Heart left ventricle (tissue), 16 donors: ENCODE measurements around the gene TAPT1. TPM values are rescaled to one million over a fixed set of nuclear protein-coding genes. Genes with fewer than 3 reads are reported as not detected.

Experiments
- ATAC-seq, 4 donors: fragments of 200-7000 bp; cut with Tn5 transposase; one replicate each; pipeline ENCODE4 v1.9.1; 2020 to 2022; ENCODE audit warnings: moderate library complexity in 4 of 4, mild to moderate bottlenecking in 3 of 4, moderate number of reproducible peaks in 1 of 4
- DNase-seq, 5 donors: peaks; one replicate each; pipeline ENCODE4 v3.0.0-alpha.2; 2020
- H3K27ac ChIP-seq, 12 donors: fragments of 200-600 bp; sonication (generic) in 4 of 12; one replicate each; pipeline versions ENCODE4 v1.5.0 to v1.8.0; 2016 to 2022; ENCODE audit warnings: mild to moderate bottlenecking in 2 of 12
- H3K27me3 ChIP-seq, 9 donors: fragments of 200-600 bp; sonication (generic) in 2 of 9; one replicate each; pipeline versions ENCODE4 v1.5.1 to v1.8.0; 2016 to 2022; ENCODE audit warnings: mild to moderate bottlenecking in 3 of 9
- H3K36me3 ChIP-seq, 9 donors: fragments of 200-600 bp; sonication (generic) in 2 of 9; one replicate each; pipeline versions ENCODE4 v1.5.0 to v1.8.0; 2018 to 2022; ENCODE audit warnings: mild to moderate bottlenecking in 2 of 9
- H3K4me1 ChIP-seq, 12 donors: fragments of 200-600 bp; sonication (generic) in 4 of 12; one replicate each; pipeline versions ENCODE4 v1.5.0 to v1.8.0; 2016 to 2022; ENCODE audit warnings: mild to moderate bottlenecking in 3 of 12
- H3K4me3 ChIP-seq, 12 donors: fragments of 200-600 bp; sonication (generic) in 4 of 12; one replicate each; pipeline versions ENCODE4 v1.5.0 to v1.8.0; 2017 to 2022; ENCODE audit warnings: mild to moderate bottlenecking in 9 of 12, moderate library complexity in 4 of 12
- H3K9me3 ChIP-seq, 12 donors: fragments of 200-600 bp; sonication (generic) in 4 of 12; one replicate each; pipeline versions ENCODE4 v1.5.0 to v1.8.0; 2016 to 2022; ENCODE audit warnings: mild to moderate bottlenecking in 1 of 12
- POLR2A ChIP-seq, 2 donors: fragments of 450-650 bp; IDR thresholded peaks; one replicate each; pipeline ENCODE4 v1.6.1; 2017; ENCODE audit warnings: antibody characterized with exemption in 2 of 2, mild to moderate bottlenecking in 2 of 2, moderate library complexity in 2 of 2
- WGBS, 4 donors: extraction: QIAGEN DNeasy Blood & Tissue Kit in 2 of 4; methylation state at CpG; one replicate each; pipeline versions ENCODE4 v1.1.5 to v1.1.7; 2013 to 2018; 5-methylcytosine and 5-hydroxymethylcytosine counted together
- intact Hi-C, 10 donors: fragments of 100-400 bp; cut with DNase I; formaldehyde crosslinking; loops; one replicate each; pipeline versions ENCODE4 v1.11.1 to v1.14.2; 2022
- polyA plus RNA-seq, 2 donors: library from polyadenylated mRNA; stranded (reverse); fragments of 200-250 nt; gene quantifications; one replicate each; pipeline ENCODE4 v1.2.3, GENCODE V29; 2013
- total RNA-seq, 9 donors: library from RNA; depleted of rRNA in 2 of 9; stranded (reverse); fragments of >200 nt in 2 of 9; fragmentation: NEBNext Ultra II Directional in 3 of 9; extraction: Animal tissue kit (Norgen Biotek cat#: 25700) in 3 of 9; gene quantifications; one replicate each; pipeline versions ENCODE4 v1.1.0 to v1.2.4, GENCODE V29; 2016 to 2023
- TF ChIP-seq, protein P1 (sequence below), 12 donors: fragments of 200-600 bp; sonication (generic) in 4 of 12; IDR thresholded peaks; one replicate each; pipeline versions ENCODE4 v1.5.0 to v1.8.0; 2018 to 2022; ENCODE audit warnings: antibody characterized with exemption in 12 of 12, mild to moderate bottlenecking in 5 of 12
- donor health status: ischemic (EF 13 %, LVEDD 7.1; RV severe dilation, severe dysfunction).
- donor health status: healthy with polysubstance abuse.
- donor health status: DM: no; HTN: yes; CAD: no.
- donor health status: DM: no; HTN: no; CAD: no.
- donor health status: ischemic (EF 25% LVEDD 6.9; RV normal size, moderate dysfunction).
- donor health status: ischemic (EF 25% LVEDD 5.7; RV mildly dilated, moderate dysfunction).
- donor health status: healthy.
- donor health status: DM: yes; HTN: yes; CAD: no.
- donor health status: ischemic (EF 35%, LVEDD 5.7; RV mildly dilated, moderate dysfunction).
- donor health status: nonischemic (EF 11% LVEDD 7.7; RV severe dilation, severe dysfunction).
- donor health status: DM: yes; HTN: yes; CAD: no.
- donor health status: PGD.
- donor health status: ischemic (EF 29% LVEDD 5.4; RV normal size, mild dysfunction).
- donor health status: nonischemic (EF 23%, LVEDD 6.1; RV moderate dilation, normal function).

The TAPT1 gene
- total and polyA plus RNA-seq, 11 donors = 12.3 to 53.4 (median 34.9) TPM

- H3K9me3 ChIP-seq = no peaks in the 10 kb centered on the region
- intact Hi-C loops = loop anchor here in 9 of 10 donors (5.0 to 10.0 kb wide), 8 partner anchors 58 to 455 kb away; no protein-coding TSS in a partner anchor
- 93 to 96% (median 95%) methylated on average over 4 of the region's 4 CpGs for WGBS, 4 donors
- ATAC-seq (no peak), DNase-seq (no peak)
- H3K4me3 ChIP-seq = no peak overlapping the region
- H3K36me3 ChIP-seq = peaks cover 0 to 7% (median 0%) of the 10 kb centered on the region in 9 donors
- no peak for TF ChIP-seq POLR2A (IDR thresholded peaks at IDR 0.05)
- TF ChIP-seq, protein P1, sequence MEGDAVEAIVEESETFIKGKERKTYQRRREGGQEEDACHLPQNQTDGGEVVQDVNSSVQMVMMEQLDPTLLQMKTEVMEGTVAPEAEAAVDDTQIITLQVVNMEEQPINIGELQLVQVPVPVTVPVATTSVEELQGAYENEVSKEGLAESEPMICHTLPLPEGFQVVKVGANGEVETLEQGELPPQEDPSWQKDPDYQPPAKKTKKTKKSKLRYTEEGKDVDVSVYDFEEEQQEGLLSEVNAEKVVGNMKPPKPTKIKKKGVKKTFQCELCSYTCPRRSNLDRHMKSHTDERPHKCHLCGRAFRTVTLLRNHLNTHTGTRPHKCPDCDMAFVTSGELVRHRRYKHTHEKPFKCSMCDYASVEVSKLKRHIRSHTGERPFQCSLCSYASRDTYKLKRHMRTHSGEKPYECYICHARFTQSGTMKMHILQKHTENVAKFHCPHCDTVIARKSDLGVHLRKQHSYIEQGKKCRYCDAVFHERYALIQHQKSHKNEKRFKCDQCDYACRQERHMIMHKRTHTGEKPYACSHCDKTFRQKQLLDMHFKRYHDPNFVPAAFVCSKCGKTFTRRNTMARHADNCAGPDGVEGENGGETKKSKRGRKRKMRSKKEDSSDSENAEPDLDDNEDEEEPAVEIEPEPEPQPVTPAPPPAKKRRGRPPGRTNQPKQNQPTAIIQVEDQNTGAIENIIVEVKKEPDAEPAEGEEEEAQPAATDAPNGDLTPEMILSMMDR (IDR thresholded peaks at IDR 0.05) = no peak
- no peaks in the 10 kb centered on the region for H3K27me3 ChIP-seq
- H3K4me1 ChIP-seq = peaks cover 0 to 5% (median 0%) of the 10 kb centered on the region in 12 donors
- H3K27ac ChIP-seq = no peak overlapping the region
Observed at GRCh38 chr4:16259889-16260246, 33.6 kb upstream of the TAPT1 start.

DNA sequence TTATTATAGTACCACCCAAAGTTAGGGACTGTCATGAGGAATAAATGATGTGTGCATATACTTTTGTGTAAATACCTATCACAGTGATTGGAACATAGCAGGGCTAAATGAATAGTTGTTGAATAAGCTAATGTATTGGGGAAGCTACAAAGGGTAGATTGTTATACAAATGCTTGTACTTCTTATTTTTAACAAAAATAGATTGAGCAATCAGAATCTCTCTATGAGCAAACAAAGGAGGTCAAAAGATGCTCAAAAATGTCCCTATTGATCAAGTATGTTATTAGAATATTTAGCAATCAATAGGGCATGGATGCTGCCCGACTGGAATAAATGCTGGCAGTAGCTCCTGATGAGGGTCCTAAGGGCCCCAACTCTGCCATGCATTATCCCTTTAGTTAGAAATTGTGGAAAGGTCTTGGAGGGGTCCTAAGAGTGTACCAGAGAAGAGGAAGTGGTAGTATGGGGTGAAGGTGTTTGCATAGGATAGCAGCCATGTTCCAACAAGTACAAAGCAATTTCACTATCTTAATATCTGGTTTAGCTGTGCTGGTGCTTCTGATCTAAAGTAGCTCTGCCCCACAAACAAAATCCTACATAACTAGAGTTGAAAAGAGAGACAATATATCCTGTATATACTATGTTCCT, 33.1 kb upstream of the TAPT1 start:
- Histone ChIP-seq H3K27me3 (no peaks in the 10 kb centered on the region), H3K27ac (no peak overlapping the region), H3K9me3 (no peaks in the 10 kb centered on the region), H3K4me3 (no peak overlapping the region), H3K4me1 (peaks cover 0 to under 1% (median 0%) of the 10 kb centered on the region in 12 donors), H3K36me3 (peaks cover 0 to 7% (median 0%) of the 10 kb centered on the region in 9 donors)
- ATAC-seq (no peak), DNase-seq (no peak)
- intact Hi-C loops = no loop called here
- TF ChIP-seq, protein P1 (IDR thresholded peaks at IDR 0.05) = no peak
- TF ChIP-seq POLR2A (IDR thresholded peaks at IDR 0.05) = no peak
- WGBS, 4 donors = 75 to 90% (median 83%) methylated on average over 1 of the region's 1 CpG

DNA sequence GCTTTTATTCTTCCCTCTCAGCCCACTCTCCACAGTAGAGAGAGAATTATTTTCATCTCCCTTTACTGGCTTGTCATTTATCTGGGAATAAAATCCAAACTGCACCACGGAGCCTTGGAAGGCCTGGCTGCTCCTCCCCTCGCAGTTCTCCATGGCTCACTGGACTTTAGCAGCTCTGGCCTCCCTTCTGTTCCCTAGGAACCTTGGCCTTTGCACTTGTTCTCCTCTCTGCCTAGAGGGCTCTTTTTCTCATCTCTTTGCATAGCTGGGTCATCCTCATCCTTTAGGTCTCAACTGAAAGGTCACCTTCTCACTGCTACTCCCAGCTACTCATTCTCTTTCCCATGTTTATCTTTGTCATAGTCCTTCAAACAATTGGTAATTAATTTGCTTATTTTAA, 31.3 kb upstream of the TAPT1 start:
- no peak for TF ChIP-seq POLR2A (IDR thresholded peaks at IDR 0.05)
- TF ChIP-seq, protein P1 (IDR thresholded peaks at IDR 0.05) = no peak
- H3K4me1 ChIP-seq = no peaks in the 10 kb centered on the region
- intact Hi-C loops = no loop called here
- H3K4me3 ChIP-seq = no peak overlapping the region
- WGBS, 4 donors = 94 to 96% (median 95%) methylated on average over 2 of the region's 2 CpGs
- no peak for ATAC-seq
- no peak overlapping the region for H3K27ac ChIP-seq
- DNase-seq = no peak
- peaks cover 0 to 9% (median 3%) of the 10 kb centered on the region in 9 donors for H3K36me3 ChIP-seq
- H3K9me3 ChIP-seq = no peaks in the 10 kb centered on the region
- no peaks in the 10 kb centered on the region for H3K27me3 ChIP-seq

- TF ChIP-seq, protein P1 (IDR thresholded peaks at IDR 0.05) = no peak
- TF ChIP-seq POLR2A (IDR thresholded peaks at IDR 0.05) = no peak
- Histone ChIP-seq H3K27me3 (no peaks in the 10 kb centered on the region), H3K4me3 (no peak overlapping the region), H3K4me1 (no peaks in the 10 kb centered on the region), H3K27ac (no peak overlapping the region), H3K9me3 (no peaks in the 10 kb centered on the region), H3K36me3 (peaks cover 0 to 11% (median 5%) of the 10 kb centered on the region in 9 donors)
- intact Hi-C loops = no loop called here
- 93 to 98% (median 97%) methylated on average over 27 to 28 of the region's 28 CpGs for WGBS, 4 donors
- no peak for ATAC-seq
- no peak for DNase-seq
Observed at GRCh38 chr4:16256343-16256742, 30.1 kb upstream of the TAPT1 start.
